HG03196 (cell line): Measurements from ENCODE around the gene MARS1.
"Not testable (repeated sequence)": the region's sequence is repeated elsewhere in the genome, so short reads cannot be mapped to it uniquely, and the experiment has no call there.

Source experiments
- ATAC-seq: cut with Tn5 transposase; IDR thresholded peaks from one replicate; pipeline ENCODE4 v1.9.1; 2021; ENCODE audit not compliant: unreplicated experiment

Gene MARS1

GRCh38 chr12:57487597-57488401 is at the start of gene MARS1:
TSS of gene MARS1 (plus strand) at chr12:57488068. CDS start at chr12:57488091, 23 bp downstream.
- peak; percentile 97 for ATAC-seq

GRCh38 chr12:57438400-57438799 is 49.5 kb upstream of the MARS1 start:
- no peak for ATAC-seq

- no peak for ATAC-seq
Measured at GRCh38 chr12:57439762-57440266, 48.1 kb upstream of the MARS1 start.

- ATAC-seq = not testable (repeated sequence)
Measured at GRCh38 chr12:57441393-57441792, 46.5 kb upstream of the MARS1 start.

GRCh38 chr12:57441846-57442427 is 45.9 kb upstream of the MARS1 start:
- ATAC-seq = no peak

- not testable (repeated sequence) for ATAC-seq
Measured at GRCh38 chr12:57444337-57444736, 43.5 kb upstream of the MARS1 start.

GRCh38 chr12:57444744-57445143 is 43.1 kb upstream of the MARS1 start:
- no peak for ATAC-seq

- no peak for ATAC-seq
Measured at GRCh38 chr12:57446292-57446960, 41.4 kb upstream of the MARS1 start.

- ATAC-seq = no peak
Measured at GRCh38 chr12:57448669-57449068, 39.2 kb upstream of the MARS1 start.

- no peak for ATAC-seq
Measured at GRCh38 chr12:57449375-57449774, 38.5 kb upstream of the MARS1 start.

- ATAC-seq = no peak
Measured at GRCh38 chr12:57450057-57450456, 37.8 kb upstream of the MARS1 start.

GRCh38 chr12:57451233-57451778 is 36.6 kb upstream of the MARS1 start:
- no peak for ATAC-seq

GRCh38 chr12:57452181-57452936 is 35.5 kb upstream of the MARS1 start:
- no peak for ATAC-seq

GRCh38 chr12:57452937-57453509 is 34.8 kb upstream of the MARS1 start:
- ATAC-seq = no peak

GRCh38 chr12:57454213-57454565 is 33.7 kb upstream of the MARS1 start:
- no peak for ATAC-seq

GRCh38 chr12:57454566-57455373 is 33.1 kb upstream of the MARS1 start, which contains the start of gene INHBE:
TSS of gene INHBE (plus strand) at chr12:57455307. CDS start at chr12:57455537, 230 bp downstream.
- no peak for ATAC-seq

GRCh38 chr12:57455374-57456144 is 32.3 kb upstream of the MARS1 start:
- no peak for ATAC-seq

GRCh38 chr12:57456145-57456700 is 31.6 kb upstream of the MARS1 start:
- ATAC-seq = no peak
